Measurements from ENCODE around the gene TULP1.
A peak's percentile ranks its signal among the peaks of the same experiment; 100 is the strongest.
"Not testable (repeated sequence)": the region's sequence is repeated elsewhere in the genome, so short reads cannot be mapped to it uniquely, and the experiment has no call there.

The TULP1 gene

DNA sequence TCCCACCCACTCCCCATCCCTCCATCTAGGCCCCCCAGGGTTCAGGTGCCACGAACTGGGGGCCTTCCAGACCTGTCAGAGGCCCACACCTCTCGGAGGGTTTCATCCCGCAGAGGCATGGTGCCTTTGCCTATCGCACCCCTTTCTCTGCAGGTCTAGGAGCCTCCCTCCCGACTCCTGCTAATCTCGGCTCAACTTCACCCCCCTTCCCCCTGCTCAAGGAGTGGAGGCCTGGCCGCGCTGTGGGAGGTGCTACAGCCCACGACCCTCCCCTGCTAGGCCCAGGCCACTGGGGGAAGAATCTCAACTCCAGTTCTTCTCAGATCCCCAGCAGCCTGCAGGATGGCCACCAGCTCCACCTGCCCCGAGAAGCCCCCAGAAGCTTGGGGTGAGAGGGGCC is at the start of gene TULP1:
TULP1 (minus strand) TSS at position 157 of the 400 bp plus-strand sequence; CDS start at position 119, 38 bp downstream.
- no peak for DNase-seq

GRCh38 chr6:35562060-35562459 is 49.4 kb upstream of the TULP1 start:
- no peak for DNase-seq

DNA sequence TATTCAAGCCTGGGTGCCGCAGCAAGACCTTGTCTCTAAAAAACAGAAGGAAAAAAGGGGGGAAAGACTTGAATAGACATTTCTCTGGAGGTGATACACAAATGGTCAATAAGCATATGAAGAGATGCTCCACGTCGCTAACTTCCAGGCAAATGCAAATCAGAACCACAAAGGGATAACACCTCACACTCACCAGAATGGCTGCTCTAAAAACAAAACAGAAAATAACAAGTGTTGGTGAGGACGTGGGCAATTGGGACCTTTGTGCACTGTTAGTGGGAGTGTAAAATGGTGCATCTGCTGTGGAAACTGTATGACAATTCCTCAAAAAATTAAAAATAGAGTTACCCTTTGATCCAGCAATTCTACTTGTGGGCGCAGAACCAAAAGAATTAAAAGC is 48.4 kb upstream of the TULP1 start:
- DNase-seq: no peak

DNA sequence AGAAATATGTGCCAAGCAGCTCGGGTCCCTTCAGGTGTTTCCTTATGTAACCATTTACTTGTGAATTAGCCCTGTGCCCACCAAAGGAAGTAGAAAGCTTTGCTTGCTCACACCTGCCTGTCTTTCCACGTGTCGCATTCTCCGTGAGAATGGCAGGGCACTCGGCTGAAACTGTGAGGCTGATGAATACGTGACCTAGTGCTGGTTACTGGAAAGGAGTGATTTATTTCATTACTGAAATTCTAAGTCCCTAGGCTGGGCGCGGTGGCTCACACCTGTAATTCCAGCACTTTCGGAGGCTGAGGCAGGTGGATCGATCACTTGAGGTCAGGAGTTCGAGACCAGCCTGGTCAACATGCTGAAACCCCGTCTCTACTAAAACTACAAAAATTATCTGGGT is 45.9 kb upstream of the TULP1 start:
- no peak for DNase-seq

DNA sequence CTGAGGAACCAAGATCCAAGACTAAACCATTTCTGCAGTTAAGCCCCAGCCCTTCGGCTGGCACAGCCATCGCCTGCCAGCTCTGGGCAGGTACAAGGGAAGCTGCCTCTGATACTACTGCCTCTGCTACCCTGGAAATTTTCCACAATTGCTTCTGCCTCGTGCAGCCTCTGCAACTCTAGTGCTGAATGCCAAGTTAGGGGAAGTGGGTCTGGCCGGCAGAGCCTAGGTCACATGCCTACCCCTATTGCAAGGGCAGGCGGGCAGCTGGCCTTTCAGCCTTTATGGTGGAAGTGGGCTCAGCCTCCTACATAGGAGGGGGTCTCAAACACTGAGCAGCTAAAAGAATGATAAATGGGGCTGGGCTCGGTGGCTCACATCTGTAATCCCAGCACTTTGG is 44.5 kb upstream of the TULP1 start:
- no peak for DNase-seq

DNA sequence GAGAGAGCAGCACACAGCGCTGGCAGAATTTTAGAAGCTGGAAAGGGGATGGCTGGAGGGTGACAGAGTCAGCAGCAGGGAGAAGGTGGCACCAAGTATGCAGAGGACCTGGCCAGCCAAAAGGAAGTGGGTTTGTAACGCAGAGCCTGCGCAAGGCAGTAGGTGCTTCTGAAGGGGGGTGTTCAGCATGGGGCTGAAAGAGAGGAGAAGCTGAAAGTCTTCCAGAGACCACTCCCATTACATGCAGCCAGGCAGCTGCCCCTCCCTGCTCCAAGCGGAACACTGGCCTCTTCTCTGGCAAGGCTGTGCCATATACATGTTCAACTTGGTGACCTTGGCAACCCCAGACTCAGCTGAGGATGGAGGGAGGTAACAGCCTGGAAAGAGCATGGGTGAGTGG is 42.1 kb upstream of the TULP1 start:
- no peak for DNase-seq

DNA sequence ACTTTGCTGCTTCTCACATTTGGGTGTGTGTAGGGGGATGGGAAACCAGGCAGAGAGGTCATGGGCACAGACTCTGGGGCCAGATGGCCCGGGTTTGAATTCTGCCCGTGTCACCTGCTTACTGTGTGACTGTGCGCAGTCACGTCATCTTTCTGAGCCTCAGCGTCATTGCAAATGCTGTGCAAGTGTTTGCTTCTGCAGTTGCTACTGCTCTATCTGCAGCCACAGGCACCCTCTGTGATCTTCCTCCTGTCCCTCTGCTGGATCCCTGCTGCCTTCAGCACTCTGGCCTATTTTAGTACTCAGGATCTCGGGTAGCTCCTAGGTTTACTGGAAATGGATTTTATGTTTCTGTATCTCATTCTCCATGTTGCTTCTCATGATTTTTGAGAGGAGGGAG is 40.6 kb upstream of the TULP1 start:
- DNase-seq: no peak

DNA sequence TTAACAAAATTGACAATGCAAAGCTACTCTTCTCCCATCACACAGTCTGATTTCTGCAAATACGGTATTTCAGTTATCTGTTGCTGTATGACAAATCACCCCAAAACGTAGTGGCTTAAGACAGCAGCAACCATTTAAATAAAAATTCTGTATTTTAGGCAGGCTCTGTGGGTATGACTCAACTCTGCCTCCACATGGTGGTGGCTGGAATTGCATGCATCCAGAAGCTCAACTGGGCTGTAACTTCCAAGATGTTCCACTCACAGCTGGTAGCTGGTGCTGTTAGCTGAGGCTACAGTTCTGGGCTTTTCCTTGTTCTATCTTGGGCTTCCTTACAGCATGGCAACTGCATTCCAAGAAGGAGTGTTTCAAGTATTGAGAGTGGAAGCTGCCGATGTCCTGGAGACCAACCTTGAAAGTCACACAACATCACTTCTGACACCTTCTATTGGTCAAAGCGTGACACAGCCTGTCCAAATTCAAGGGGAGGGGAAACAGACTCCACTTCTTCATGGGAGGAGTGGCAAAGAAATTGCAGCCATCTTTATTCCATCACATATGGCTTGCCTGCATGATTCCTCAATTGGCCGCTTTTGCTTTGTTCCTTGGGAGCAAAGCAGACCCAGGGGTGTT is 39.7 kb upstream of the TULP1 start:
- DNase-seq: peak; percentile 17

GRCh38 chr6:35550437-35550836 is 37.7 kb upstream of the TULP1 start:
- no peak for DNase-seq

DNA sequence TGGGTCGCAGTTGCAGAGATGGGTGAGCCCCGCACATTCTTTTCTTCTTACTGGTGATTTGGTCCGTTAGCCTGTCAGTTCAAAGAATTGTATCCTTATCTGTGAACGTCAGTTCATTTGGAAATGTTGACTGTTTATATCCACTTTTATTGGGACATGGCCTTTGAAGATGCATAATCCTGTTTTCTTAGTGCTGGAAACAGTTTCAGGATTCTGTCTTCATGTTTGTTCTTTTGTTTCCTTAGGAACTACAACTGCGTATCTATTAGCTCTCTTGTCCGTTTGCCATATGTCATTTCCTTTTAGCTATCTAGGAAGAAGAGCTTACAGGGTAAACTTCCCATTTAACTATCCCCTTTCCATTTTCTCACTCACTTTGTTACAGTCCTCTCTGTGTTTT is 35.0 kb upstream of the TULP1 start:
- no peak for DNase-seq

GRCh38 chr6:35544769-35545361 is 32.2 kb upstream of the TULP1 start:
- DNase-seq: no peak

DNA sequence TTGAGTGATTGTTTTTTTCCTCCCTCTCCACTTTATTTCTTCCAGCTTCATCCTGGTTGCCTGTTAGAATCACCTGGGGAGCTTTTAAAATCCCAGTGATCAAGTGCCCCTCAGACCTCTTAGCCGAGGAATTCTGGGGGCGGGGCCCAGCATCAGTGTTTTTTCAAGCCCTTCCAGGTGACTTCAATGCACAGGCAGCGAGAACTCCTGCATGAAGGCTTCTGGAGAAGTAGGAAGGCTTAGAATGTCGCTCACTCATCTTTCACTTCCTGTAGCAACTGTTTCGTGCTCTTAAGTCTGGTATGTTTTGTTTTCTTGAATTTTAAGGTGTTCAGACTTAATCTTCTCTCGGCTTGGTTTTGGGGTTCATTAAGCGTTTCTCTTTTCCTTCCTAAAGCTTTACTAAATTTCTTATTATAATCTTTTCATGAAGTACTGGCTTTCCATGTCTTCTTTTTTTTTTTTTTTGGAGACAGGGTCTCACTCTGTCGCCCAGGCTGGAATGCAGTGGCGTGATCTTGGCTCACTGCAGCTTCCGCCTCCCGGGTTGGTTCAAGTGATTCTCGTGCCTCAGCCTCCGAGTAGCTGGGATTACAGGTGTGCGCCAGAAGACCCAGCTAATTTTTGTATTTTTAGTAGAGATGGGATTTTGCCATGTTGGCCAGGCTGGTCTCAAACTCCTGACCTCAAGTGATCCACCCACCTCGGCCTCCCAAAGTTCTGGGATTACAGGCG is 30.9 kb upstream of the TULP1 start:
- no peak for DNase-seq

- DNase-seq: no peak
Observed at GRCh38 chr6:35541836-35542235, 29.1 kb upstream of the TULP1 start.

- DNase-seq: no peak
Observed at GRCh38 chr6:35539223-35539622, 26.5 kb upstream of the TULP1 start.

DNA sequence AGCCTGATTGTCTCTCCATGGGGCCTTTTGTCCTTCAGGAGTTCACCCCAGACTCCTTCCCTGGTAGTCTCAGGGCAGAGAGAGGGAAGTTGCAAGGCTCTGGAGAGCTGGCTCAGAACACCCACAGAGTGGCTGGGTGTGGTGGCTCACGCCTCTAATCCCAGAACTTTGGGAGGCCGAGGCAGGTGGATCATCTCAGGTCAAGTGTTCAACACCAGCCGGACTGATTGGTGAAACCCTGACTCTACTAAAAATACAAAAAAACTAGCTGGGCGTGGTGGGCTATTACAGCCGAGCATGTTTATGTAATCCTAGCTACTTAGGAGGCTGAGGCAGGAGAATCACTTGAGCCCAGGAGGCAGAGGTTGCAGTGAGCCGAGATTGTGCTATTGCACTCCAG is 23.2 kb upstream of the TULP1 start:
- DNase-seq: not testable (repeated sequence)

DNA sequence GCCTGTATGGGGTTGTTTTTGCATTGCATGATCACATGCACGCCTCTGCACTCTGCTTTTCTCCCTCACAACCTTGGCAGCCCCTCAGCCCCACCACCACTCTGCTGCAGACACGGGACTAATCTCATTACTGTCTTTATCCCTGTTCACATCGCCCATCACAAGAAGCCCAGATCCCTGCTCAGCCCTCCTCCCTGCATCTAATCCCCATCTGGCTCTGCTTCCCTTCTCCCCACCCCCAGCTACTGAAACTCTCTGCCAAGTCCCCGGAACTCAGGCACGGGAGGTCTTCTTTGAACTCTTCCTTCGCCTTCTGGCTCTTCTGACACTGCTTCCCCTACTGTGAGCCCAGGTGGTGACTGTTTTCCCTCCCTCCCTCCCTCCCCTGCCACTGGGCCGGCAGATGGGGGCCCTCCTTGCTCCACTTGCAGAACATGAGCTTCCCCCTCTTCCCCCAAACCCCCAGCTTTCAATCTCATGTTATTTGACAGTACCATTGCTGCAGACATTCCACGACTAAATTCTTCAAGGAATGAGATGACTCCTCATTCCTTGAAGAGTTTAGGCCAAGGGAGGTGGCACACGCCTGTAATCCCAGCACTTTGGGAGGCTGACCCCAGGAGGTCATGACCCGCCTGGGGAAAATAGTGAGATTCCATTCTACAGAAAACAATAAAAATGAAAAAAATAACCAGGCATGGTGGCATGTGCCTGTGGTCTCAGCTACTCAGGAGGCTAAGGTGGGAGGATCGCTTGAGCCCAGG is 21.9 kb upstream of the TULP1 start:
- peak; percentile 15 for DNase-seq

GRCh38 chr6:35533981-35534380 is 21.3 kb upstream of the TULP1 start:
- no peak for DNase-seq

- DNase-seq: no peak
Observed at GRCh38 chr6:35532126-35532525, 19.4 kb upstream of the TULP1 start.

GRCh38 chr6:35524380-35525020 is 11.8 kb upstream of the TULP1 start:
- no peak for DNase-seq

DNA sequence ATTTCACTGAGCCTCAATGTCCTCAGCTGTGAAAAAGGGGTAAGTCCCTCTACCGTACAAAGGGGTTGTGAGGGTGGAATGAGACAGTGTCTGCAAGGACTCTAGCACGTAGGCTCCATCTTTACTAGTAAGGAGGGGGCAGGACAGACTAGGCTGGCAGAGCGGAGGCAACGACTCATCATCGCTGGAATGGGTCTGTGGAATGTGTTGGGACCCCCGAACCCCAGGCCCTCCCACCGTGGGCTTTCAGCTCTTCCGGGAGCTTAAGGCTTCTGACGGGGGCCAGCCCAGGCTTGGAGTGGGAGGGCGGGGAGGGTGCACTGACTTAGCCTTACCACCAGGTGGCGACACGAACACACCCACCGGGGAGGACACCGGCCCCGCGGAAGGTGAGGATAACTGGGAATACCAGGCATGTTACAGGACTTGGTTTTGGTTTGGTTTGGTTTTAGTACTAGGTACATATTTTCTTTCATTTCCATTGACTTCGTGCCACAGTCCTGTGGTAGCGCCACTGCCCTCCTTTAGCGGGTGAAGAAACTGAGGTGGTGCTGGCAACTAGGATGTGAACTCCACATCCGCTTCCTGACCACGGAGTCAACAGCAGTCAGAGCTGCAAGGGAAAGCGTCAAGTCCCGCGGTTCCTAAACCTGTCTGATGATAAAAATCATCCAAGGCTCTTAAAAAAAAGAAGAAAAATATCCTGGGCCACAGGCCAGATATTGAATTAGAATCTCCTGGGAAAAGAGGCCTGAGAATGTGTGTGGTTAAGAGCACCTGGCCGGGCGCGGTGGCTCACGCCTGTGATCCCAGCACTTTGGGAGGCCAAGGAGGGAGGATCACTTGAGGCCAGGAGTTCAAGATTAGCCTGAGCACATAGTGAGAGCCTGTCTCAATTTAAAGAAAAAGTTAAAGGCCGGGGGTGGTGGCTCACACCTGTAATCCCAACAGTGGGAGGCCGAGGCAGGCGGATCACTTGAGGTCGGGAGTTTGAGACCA is 10.3 kb upstream of the TULP1 start:
- DNase-seq: peak; percentile 43

DNA sequence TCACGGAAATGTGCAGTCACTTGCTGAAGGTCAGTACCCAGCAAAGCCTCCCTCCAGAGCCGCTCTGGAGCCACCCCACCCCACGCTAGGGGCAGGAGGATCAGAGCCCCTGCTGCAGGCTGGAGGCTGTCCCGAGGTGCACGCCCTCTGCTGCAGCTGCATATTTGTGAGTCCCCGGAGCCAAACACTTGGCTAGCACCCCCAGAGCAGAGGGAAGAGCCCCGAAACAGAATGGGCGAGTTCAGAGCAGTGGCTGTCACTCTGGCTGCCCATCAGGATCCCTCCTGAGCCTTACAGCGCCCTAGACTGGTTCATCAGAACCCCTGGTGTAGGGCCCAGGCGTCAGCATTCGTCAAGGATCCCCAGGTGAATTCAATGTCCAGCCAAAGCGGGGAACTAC is 9.5 kb upstream of the TULP1 start:
- DNase-seq: no peak

DNA sequence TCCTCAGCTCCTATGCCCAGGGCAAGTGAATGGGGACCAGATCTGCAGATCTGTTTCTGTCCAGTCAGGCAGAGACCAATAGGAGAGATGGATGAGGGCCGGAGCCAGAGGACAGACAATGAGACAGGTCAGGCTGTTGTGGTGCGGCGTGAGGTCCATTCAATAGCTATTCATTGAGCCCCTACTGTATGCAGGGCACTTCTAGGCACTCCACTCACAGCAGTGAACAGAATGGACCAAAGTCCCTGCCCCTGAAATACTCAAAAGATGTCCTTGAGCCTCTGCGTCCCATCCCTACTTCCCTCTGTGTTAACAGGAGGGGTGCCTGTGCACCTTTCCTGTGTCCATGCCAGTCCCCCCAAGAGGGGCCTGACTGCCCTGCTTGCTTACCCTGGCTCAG is 8.5 kb upstream of the TULP1 start:
- no peak for DNase-seq

All from NCI-H1694 (cell line).